MG63 (cell line): ENCODE measurements around the gene HPSE2. TPM values are rescaled to one million over a fixed set of nuclear protein-coding genes. Genes with fewer than 3 reads are reported as not detected.

Experiments
- DNase-seq: peaks from one replicate; pipeline ENCODE4 v3.0.0-alpha.2; 2020
- H3K27me3 ChIP-seq: fragments of 250-450 bp; sonication (Bioruptor Pico); 2 replicates; pipeline ENCODE4 v1.5.1; 2020; ENCODE audit warnings: mild to moderate bottlenecking, moderate library complexity
- H3K36me3 ChIP-seq: fragments of 250-450 bp; sonication (Bioruptor Pico); 2 replicates; pipeline ENCODE4 v1.5.1; 2020; ENCODE audit warnings: mild to moderate bottlenecking, moderate library complexity
- H3K4me3 ChIP-seq: fragments of 250-450 bp; sonication (Bioruptor Pico); 2 replicates; pipeline ENCODE4 v1.5.1; 2020; ENCODE audit warnings: mild to moderate bottlenecking, moderate library complexity
- H3K9me3 ChIP-seq: fragments of 250-450 bp; sonication (Bioruptor Pico); 2 replicates; pipeline ENCODE4 v1.5.1; 2020; ENCODE audit warnings: mild to moderate bottlenecking, moderate library complexity
- total RNA-seq: library from RNA; depleted of rRNA; stranded (reverse); fragments of >200 nt; shearing (Covaris generic); gene quantifications from 2 replicates; pipeline ENCODE4 v1.2.3, GENCODE V29; 2014; ENCODE audit warnings: low replicate concordance

Gene HPSE2
- total RNA-seq, 1 experiment from 2014 or later, result not detected

DNA sequence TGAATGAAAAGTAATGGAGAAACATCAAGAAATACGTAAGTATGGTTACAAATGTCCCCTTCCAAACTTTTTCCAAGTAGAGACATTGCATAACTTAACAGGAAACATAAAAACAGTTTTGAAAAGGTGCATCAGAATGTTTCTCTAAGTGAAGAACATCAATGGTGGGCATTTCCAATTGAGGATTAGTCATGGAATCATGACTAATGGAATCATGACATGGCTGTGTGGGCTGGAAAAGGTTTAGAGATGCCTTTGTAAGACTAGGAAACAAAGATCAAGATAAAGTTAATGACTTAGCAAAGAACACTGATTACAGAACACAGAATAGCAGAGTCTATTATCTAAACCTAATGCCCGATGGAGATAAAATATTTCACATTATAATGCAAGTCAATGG, 272.0 kb downstream of the HPSE2 start:
- Histone ChIP-seq H3K9me3 (no peaks in the 10 kb centered on the region), H3K27me3 (no peaks in the 10 kb centered on the region), H3K4me3 (no peak overlapping the region), H3K36me3 (no peaks in the 10 kb centered on the region)
- DNase-seq, result no peak

DNA sequence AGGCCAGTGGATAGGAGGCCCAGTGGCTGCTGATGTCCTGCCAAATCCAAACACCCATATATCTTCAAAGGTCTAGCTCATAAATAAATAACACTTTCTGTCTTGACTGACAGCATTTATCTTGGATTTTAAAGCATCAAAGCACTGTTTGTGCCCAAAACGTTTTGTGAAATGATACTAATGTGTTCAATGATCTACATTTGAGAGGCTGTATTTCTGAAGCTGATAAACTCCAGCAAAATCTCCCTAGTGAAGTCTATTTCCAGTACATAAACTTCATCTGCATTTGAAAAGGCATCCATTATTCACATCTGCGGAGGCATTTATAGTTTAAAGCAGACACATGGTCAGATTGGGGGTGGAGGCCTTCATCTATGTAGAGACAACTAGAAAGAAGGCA, 276.3 kb downstream of the HPSE2 start:
- H3K4me3 ChIP-seq, result no peak overlapping the region
- no peak for DNase-seq
- H3K36me3 ChIP-seq, result no peaks in the 10 kb centered on the region
- H3K27me3 ChIP-seq, result no peaks in the 10 kb centered on the region
- H3K9me3 ChIP-seq, result no peaks in the 10 kb centered on the region

GRCh38 chr10:98957801-98958200, 277.9 kb downstream of the HPSE2 start:
- Histone ChIP-seq H3K4me3 (no peak overlapping the region), H3K27me3 (no peaks in the 10 kb centered on the region), H3K9me3 (no peaks in the 10 kb centered on the region), H3K36me3 (no peaks in the 10 kb centered on the region)
- peak; percentile 31 for DNase-seq

DNA sequence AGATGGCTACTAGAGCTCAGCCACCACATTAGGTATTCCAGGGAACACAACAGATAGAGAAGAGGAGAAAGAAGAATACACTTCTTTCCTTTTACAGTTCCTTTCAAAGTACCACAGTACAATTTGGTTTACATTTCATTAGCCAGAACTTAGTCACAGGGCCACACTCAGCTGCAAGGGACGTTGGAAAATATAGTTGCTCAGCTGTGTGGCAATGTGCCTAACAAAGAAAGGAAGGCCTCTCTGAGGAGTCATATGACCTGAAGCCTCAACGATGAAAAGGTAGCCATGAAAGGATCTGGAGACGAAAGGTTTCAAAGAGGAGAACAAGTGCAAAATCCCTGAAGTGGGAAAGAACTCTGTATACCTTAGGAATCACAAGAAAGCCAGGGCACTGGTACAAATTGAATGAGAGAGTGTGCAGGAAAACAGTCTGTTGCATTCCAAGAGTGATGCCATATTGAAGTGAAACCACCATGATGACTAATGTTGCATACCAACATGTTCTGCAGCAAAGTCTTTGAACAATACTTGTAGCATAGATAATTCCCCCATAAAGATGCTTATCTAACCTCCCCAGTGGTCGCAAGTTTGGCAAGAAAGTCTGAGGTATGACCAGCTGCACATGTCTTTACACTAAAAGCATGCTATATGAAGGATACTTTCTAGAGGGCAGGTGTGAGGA, 278.9 kb downstream of the HPSE2 start:
- Histone ChIP-seq H3K27me3 (no peaks in the 10 kb centered on the region), H3K36me3 (no peaks in the 10 kb centered on the region), H3K9me3 (no peaks in the 10 kb centered on the region), H3K4me3 (no peak overlapping the region)
- DNase-seq, result peak; percentile 1

DNA sequence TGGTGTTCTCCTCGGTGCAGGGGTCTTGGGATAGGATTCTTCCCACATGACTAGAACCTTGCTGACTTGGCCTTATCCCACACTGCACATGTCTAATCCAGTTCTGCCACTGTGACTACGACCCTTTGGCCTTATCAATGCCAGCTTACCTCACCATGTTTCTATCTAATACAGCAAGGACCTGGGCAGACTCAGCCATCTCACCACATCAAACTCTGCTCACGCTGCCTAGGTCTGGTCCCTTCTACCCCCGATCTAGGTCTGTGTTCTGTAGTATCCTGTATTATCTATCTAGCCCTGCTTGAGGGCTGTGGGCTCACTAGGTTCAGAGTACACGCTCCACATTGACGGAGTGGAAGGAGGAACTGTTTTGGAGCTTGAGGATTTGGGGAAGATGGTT, 282.4 kb downstream of the HPSE2 start:
- no peaks in the 10 kb centered on the region for H3K27me3 ChIP-seq
- no peaks in the 10 kb centered on the region for H3K36me3 ChIP-seq
- no peak overlapping the region for H3K4me3 ChIP-seq
- DNase-seq, result no peak
- no peaks in the 10 kb centered on the region for H3K9me3 ChIP-seq

DNA sequence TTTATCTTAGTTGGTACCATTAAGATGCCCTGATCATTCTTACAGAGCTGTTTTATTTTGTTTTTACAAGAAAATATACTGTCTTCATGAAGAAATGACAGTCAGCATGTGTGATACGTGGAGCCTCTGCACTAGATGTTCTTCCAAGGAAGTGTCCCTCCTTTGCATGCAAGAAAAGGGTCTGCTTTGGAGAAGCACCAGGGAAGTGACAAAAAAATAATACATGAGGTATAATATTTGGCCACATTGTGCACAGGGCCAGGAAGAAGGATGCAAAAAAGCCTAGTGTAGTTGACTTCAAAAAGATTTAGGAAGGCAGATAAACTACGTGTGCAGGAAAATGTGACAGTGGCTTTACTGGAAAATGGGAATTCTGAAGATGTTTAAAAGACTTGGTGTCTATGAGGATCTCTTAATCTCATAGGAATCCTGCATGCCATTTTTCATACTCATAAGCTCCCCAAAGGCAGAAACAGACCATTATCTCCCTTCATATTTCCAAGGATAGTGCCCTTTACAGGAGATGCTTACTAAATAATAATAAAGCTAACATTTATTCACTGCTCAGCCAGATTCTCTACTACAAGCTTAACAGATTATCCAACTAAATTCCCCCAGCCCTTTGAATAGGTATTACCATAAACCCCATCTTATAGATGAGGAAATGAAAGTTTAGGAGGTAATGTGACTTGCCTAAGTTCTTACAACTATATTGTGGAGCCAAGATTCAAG, 284.2 kb downstream of the HPSE2 start:
- no peaks in the 10 kb centered on the region for H3K36me3 ChIP-seq
- no peaks in the 10 kb centered on the region for H3K27me3 ChIP-seq
- H3K4me3 ChIP-seq, result no peak overlapping the region
- H3K9me3 ChIP-seq, result 0 out of 2 replicates have a peak, but pooled peaks cover 2% of the 10 kb centered on the region
- no peak for DNase-seq

DNA sequence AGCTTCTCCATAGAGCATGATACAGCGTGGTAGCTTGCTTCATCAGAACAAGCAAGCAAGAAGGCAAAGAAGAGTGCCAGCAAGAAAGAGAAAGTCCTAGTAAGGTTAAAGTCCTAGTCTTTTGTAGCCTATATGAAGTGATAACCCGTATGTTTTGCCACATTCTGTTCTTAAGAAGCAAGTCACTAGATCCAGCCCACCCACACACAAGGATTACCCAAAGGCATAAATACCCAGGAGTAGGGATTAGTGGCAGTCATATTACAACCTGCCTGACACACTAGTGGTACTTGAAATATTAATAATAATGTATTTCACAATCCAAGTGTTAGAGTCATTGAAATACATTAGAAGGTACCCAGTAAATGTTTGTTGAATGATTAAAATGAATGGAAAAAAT, 285.5 kb downstream of the HPSE2 start:
- DNase-seq, result no peak
- Histone ChIP-seq H3K4me3 (no peak overlapping the region), H3K9me3 (0 out of 2 replicates have a peak, but pooled peaks cover 2% of the 10 kb centered on the region), H3K27me3 (no peaks in the 10 kb centered on the region), H3K36me3 (no peaks in the 10 kb centered on the region)

DNA sequence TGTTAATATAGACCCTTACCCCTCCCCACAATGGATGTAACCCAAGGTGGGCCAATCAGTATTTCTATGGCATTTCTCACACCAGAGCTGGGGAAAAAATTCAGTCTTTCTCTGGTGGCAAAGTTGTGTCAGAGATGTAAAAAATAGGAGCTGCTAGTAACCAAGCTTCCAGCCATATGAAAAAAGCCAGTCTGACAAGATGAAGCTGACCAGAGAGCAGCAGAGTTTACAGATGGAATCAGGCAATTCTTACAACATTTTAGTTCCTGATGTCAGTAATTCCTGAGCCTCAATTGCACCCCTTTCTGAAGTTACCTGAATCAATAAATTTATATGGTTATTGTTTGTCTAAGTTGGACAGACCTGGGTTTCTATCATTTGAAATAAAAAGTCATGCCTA, 286.3 kb downstream of the HPSE2 start:
- DNase-seq, result no peak
- H3K27me3 ChIP-seq, result no peaks in the 10 kb centered on the region
- H3K36me3 ChIP-seq, result no peaks in the 10 kb centered on the region
- no peak overlapping the region for H3K4me3 ChIP-seq
- 0 out of 2 replicates have a peak, but pooled peaks cover 2% of the 10 kb centered on the region for H3K9me3 ChIP-seq

GRCh38 chr10:98943681-98944080, 292.0 kb downstream of the HPSE2 start:
- no peaks in the 10 kb centered on the region for H3K36me3 ChIP-seq

GRCh38 chr10:98929709-98930108, 305.9 kb downstream of the HPSE2 start:
- H3K9me3 ChIP-seq, result no peaks in the 10 kb centered on the region
- no peaks in the 10 kb centered on the region for H3K27me3 ChIP-seq

More at GRCh38 chr10:98943681-98944080, 292.0 kb downstream of the HPSE2 start:
- DNase-seq, result no peak
- Histone ChIP-seq H3K27me3 (no peaks in the 10 kb centered on the region), H3K4me3 (no peak overlapping the region), H3K9me3 (0 out of 2 replicates have a peak, but pooled peaks cover 2% of the 10 kb centered on the region)

GRCh38 chr10:98925651-98926050, 310.0 kb downstream of the HPSE2 start:
- DNase-seq, result no peak
- no peaks in the 10 kb centered on the region for H3K27me3 ChIP-seq
- H3K4me3 ChIP-seq, result no peak overlapping the region
- no peaks in the 10 kb centered on the region for H3K9me3 ChIP-seq
- H3K36me3 ChIP-seq, result no peaks in the 10 kb centered on the region

More at GRCh38 chr10:98929709-98930108, 305.9 kb downstream of the HPSE2 start:
- Histone ChIP-seq H3K4me3 (no peak overlapping the region), H3K36me3 (no peaks in the 10 kb centered on the region)
- DNase-seq, result no peak

DNA sequence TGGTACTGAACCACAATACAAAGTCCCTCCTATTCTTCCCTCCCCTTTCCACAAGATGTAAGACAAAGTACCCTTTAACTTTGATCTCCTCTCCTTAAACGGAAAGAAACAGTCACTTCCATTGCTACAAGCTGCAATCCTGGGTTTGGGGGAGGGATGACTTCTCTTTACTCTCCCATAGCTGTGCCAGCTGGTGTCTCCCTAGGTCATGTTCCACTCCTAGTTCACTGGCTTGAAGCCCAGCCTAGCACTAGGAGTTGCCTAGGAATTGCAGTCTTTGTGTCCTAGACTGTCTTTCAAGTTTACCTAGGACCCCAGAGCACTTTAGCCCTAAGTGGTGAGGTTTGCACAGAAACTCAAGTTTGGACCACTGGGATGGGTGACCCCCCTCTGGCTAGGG, 311.1 kb downstream of the HPSE2 start:
- Histone ChIP-seq H3K27me3 (no peaks in the 10 kb centered on the region), H3K36me3 (no peaks in the 10 kb centered on the region), H3K9me3 (no peaks in the 10 kb centered on the region), H3K4me3 (no peak overlapping the region)
- DNase-seq, result no peak

DNA sequence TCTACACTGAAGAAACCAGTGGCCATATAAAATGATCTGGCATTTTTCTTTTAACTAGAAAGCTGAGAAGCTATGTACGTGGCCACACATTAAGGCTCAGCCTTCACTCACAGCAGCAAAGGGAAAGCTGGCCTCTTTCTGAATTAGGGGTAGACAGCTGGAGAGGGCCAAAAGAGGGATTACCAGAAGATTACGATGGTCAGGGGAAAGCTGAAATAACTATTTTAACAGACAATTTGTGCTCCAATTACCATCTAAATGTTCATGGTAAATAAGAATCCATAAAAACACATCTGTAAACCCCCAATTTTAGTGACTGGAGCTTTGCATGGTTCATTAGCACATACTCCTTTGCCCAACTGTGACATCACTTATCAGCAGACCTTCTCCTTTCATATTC, 314.3 kb downstream of the HPSE2 start:
- Histone ChIP-seq H3K9me3 (no peaks in the 10 kb centered on the region), H3K36me3 (no peaks in the 10 kb centered on the region), H3K4me3 (no peak overlapping the region), H3K27me3 (no peaks in the 10 kb centered on the region)
- DNase-seq, result no peak

DNA sequence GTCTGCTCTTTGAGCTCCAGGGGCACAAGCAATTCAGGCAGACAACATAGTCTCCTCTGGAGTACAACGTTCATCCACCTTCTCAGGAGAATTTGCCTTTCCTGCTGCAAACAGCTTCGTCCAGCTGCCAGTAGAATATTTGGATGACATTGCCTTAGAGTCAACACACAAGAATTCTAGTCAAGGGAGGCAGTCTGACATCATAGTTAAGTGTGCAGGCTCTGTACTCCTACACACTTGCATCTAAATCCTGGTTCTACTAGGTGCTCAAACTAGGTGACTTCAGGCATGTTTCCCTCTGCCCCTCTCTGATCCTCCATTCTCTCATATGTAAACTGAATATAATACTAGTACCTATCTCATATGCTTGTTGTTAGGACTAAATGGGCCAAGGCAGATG, 314.8 kb downstream of the HPSE2 start:
- Histone ChIP-seq H3K27me3 (no peaks in the 10 kb centered on the region), H3K4me3 (no peak overlapping the region), H3K36me3 (no peaks in the 10 kb centered on the region), H3K9me3 (no peaks in the 10 kb centered on the region)
- DNase-seq, result peak; percentile 15

DNA sequence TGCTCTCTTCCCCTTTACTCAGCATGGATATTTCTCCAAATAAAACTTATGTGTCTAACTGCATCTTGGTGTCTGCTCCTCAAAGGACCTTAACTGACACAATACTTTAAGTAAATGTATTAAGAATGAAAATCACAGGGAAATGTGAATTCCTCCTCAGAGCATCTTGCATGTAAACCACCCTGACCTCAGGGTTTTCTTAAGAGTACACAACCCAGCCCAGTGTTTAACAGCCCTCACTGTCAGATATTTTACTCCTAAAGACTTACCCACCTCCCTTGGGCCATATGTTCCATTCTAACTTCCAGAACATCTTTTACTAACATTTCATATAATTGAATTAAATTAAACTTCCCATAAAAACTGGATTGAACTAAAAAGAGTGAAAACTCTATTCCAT, 315.3 kb downstream of the HPSE2 start:
- no peaks in the 10 kb centered on the region for H3K9me3 ChIP-seq
- H3K4me3 ChIP-seq, result no peak overlapping the region
- no peaks in the 10 kb centered on the region for H3K36me3 ChIP-seq
- DNase-seq, result no peak
- H3K27me3 ChIP-seq, result no peaks in the 10 kb centered on the region

DNA sequence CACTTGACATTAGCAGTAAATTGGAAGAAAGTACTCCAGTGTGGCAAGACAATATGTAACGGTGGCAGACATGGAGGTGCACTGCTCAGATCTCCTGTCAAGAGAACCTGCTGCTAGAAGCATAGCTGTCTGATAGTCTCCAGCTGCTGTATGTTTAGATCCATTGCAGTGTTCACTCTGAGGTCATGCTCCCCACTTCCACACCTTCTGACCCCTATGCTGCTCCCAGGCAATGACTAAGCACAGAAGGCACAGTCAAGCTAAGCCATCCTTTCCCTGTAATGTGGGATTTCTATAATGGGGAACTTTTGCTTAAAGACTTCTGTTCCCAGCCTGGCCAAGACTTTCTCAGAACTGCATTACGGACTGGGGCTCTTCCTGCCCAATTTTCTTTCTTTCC, 315.8 kb downstream of the HPSE2 start:
- no peaks in the 10 kb centered on the region for H3K27me3 ChIP-seq
- H3K36me3 ChIP-seq, result no peaks in the 10 kb centered on the region
- peak; percentile 58 for DNase-seq
- no peaks in the 10 kb centered on the region for H3K9me3 ChIP-seq
- no peak overlapping the region for H3K4me3 ChIP-seq

DNA sequence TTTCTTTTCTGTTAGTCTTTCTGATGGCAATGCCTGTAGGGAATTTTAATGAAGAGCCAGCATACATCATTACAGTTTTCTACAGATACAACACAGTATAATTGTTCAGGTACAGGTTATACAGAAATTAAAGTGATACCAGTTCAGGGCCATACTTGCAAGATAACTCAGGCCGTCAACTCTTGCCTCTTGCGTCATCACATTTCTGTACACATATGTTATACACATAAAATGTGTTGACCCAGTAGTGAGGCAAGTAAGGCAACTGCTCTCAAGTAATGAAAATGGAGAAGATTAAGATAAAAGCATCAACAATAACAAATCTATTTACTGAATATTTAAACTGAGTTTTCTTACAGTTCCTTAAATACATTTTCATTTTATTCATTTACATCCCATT, 317.8 kb downstream of the HPSE2 start:
- Histone ChIP-seq H3K36me3 (no peaks in the 10 kb centered on the region), H3K27me3 (no peaks in the 10 kb centered on the region), H3K4me3 (no peak overlapping the region), H3K9me3 (no peaks in the 10 kb centered on the region)
- DNase-seq, result no peak
